CD4-positive, alpha-beta T cell (primary cell): ENCODE measurements around the gene TGM4. TPM values are rescaled to one million over a fixed set of nuclear protein-coding genes. Genes with fewer than 3 reads are reported as not detected.

ENCODE experiments used
- ATAC-seq: fragments of 200-7000 bp; cut with Tn5 transposase; one replicate; pipeline ENCODE4 v1.10.0; 2022; ENCODE audit warnings: mild to moderate bottlenecking; ENCODE audit not compliant: poor library complexity
- CTCF ChIA-PET: fragments of 350-600 bp; sonication (Branson Sonifier 250); formaldehyde crosslinking; loops from one replicate; lab custom pipeline; 2021; ENCODE audit warnings: antibody characterized with exemption, inconsistent platforms; lab: Charles Lee
- POLR2A ChIA-PET: fragments of 350-600 bp; sonication (Branson Sonifier 250); formaldehyde crosslinking; loops from one replicate; lab custom pipeline; 2021; ENCODE audit warnings: antibody characterized with exemption, inconsistent platforms; lab: Charles Lee
- DNase-seq, 14 experiments: peaks; one replicate each; pipeline ENCODE4 v3.0.0-alpha.2; 2013 to 2020; ENCODE audit warnings: mixed read lengths in 2 of 14
- H3K27ac ChIP-seq, 2 donors: one replicate each; pipeline versions ENCODE4 v1.5.1 to v1.7.0; 2013; ENCODE audit warnings: low read length in 2 of 2, low read depth in 1 of 2, mild to moderate bottlenecking in 1 of 2
- H3K27me3 ChIP-seq, 2 experiments: 1 replicate in 1 of 2; 2 replicates in 1 of 2; pipeline versions ENCODE4 v1.6.1 to v1.7.0; 2013; ENCODE audit warnings: low read length in 2 of 2, control low read depth in 1 of 2, mild to moderate bottlenecking in 1 of 2, moderate library complexity in 1 of 2; ENCODE audit not compliant: insufficient read depth in 2 of 2, control insufficient read depth in 1 of 2
- H3K36me3 ChIP-seq: one replicate; pipeline ENCODE4 v1.6.1; 2013; ENCODE audit warnings: low read length, control low read depth; ENCODE audit not compliant: insufficient read depth
- H3K4me1 ChIP-seq: one replicate; pipeline ENCODE4 v1.6.1; 2013; ENCODE audit warnings: low read length, control low read depth; ENCODE audit not compliant: insufficient read depth
- H3K4me3 ChIP-seq: one replicate; pipeline ENCODE4 v1.5.1; 2013; ENCODE audit warnings: mild to moderate bottlenecking, low read length, moderate library complexity
- H3K9me3 ChIP-seq, 2 experiments: 1 replicate in 1 of 2; 2 replicates in 1 of 2; pipeline versions ENCODE4 v1.6.1 to v1.7.0; 2013; ENCODE audit warnings: low read length in 2 of 2, mild to moderate bottlenecking in 2 of 2, control low read depth in 1 of 2, moderate library complexity in 1 of 2; ENCODE audit not compliant: control insufficient read depth in 1 of 2, insufficient read depth in 1 of 2
- H3K27ac Mint-ChIP-seq: one replicate; pipeline ENCODE4 v1.8.0; 2020; ENCODE audit warnings: mixed read lengths
- H3K27me3 Mint-ChIP-seq: one replicate; pipeline ENCODE4 v1.8.0; 2021; ENCODE audit warnings: mixed read lengths
- H3K36me3 Mint-ChIP-seq: one replicate; pipeline ENCODE4 v1.8.0; 2021; ENCODE audit warnings: low read depth, mixed read lengths
- H3K4me1 Mint-ChIP-seq: one replicate; pipeline ENCODE4 v1.8.0; 2021; ENCODE audit warnings: low read depth, mixed read lengths
- H3K4me3 Mint-ChIP-seq: one replicate; pipeline ENCODE4 v1.8.0; 2020; ENCODE audit warnings: mild to moderate bottlenecking, mixed read lengths
- H3K9me3 Mint-ChIP-seq: one replicate; pipeline ENCODE4 v1.8.0; 2020; ENCODE audit warnings: mixed read lengths
- intact Hi-C, 2 experiments: fragments of 100-400 bp; cut with DNase I in 1 of 2; cut with micrococcal nuclease in 1 of 2; formaldehyde crosslinking; loops; one replicate each; pipeline versions ENCODE4 v1.15.1 to v1.9.0; 2023 to 2025; cut with DNase I, micrococcal nuclease
- total RNA-seq, 174 experiments: library from RNA in 2 of 174; stranded (reverse) in 2 of 174; gene quantifications; one replicate each; pipeline ENCODE4 v1.2.3 and lab custom pipeline; 2021 to 2026
- TF ChIP-seq, protein P1 (sequence below): fragments of 200-600 bp; IDR thresholded peaks from one replicate; pipeline ENCODE4 v1.8.0; 2022; ENCODE audit warnings: antibody characterized with exemption, mild to moderate bottlenecking

The TGM4 gene
- total RNA-seq, 2 experiments from 2014 or later: not detected

- POLR2A ChIA-PET: no interaction called here
Measured at GRCh38 chr3:44913868-44914468, 39.6 kb downstream of the TGM4 start.

DNA sequence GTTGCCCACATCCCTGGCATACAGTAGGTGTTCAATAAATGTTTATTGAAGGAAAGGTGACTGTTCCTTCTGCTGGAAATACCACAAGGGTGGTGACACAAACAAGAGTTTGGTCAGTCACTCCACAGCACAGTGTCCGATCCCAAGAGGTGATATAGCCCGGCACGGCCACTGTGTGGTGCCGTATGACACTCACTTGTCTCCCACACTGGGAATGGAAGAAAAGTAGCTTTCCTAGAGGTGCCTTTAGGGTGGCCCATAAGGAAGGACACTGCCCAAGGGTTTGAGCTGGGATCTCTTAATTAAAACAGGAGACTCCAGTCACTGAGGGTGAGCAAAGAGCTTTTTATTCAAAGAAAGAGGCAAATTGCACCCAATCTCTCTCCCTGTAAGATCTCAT, 40.5 kb downstream of the TGM4 start:
- CTCF ChIA-PET: interaction anchor here (1.0 to 1.4 kb wide), 2 partner anchors 9 to 72 kb away, joined by 3 to 6 read pairs; no protein-coding TSS in a partner anchor
- Mint-ChIP-seq H3K36me3 (peaks cover 6% of the 10 kb centered on the region), H3K27ac (no peak overlapping the region), H3K4me1 (no peaks in the 10 kb centered on the region), H3K27me3 (peaks cover 15% of the 10 kb centered on the region), H3K9me3 (peaks cover 2% of the 10 kb centered on the region), H3K4me3 (no peak overlapping the region)
- DNase-seq (no peak), ATAC-seq (no peak)
- peaks cover 8% of the 10 kb centered on the region for H3K36me3 ChIP-seq
- no peaks in the 10 kb centered on the region for H3K4me1 ChIP-seq
- intact Hi-C loops: loop anchor here (1.0 to 2.0 kb wide), 4 partner anchors 382 to 592 kb away; no protein-coding TSS in a partner anchor
- peaks cover 4 to 6% of the 10 kb centered on the region in 2 experiments for H3K27me3 ChIP-seq
- POLR2A ChIA-PET: no interaction called here
- no peaks in the 10 kb centered on the region for H3K9me3 ChIP-seq
- TF ChIP-seq, protein P1, sequence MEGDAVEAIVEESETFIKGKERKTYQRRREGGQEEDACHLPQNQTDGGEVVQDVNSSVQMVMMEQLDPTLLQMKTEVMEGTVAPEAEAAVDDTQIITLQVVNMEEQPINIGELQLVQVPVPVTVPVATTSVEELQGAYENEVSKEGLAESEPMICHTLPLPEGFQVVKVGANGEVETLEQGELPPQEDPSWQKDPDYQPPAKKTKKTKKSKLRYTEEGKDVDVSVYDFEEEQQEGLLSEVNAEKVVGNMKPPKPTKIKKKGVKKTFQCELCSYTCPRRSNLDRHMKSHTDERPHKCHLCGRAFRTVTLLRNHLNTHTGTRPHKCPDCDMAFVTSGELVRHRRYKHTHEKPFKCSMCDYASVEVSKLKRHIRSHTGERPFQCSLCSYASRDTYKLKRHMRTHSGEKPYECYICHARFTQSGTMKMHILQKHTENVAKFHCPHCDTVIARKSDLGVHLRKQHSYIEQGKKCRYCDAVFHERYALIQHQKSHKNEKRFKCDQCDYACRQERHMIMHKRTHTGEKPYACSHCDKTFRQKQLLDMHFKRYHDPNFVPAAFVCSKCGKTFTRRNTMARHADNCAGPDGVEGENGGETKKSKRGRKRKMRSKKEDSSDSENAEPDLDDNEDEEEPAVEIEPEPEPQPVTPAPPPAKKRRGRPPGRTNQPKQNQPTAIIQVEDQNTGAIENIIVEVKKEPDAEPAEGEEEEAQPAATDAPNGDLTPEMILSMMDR: no peak
- no peak overlapping the region for H3K4me3 ChIP-seq
- H3K27ac ChIP-seq: no peak overlapping the region

More at GRCh38 chr3:44913868-44914468, 39.6 kb downstream of the TGM4 start:
- Histone ChIP-seq H3K4me3 (no peak overlapping the region), H3K27me3 (peaks cover 8 to 11% of the 10 kb centered on the region in 2 experiments), H3K27ac (no peak overlapping the region), H3K9me3 (peaks cover 0 to 7% of the 10 kb centered on the region in 2 experiments), H3K36me3 (peaks cover 8% of the 10 kb centered on the region), H3K4me1 (no peaks in the 10 kb centered on the region)
- peak; percentile 46 to 80 (median 58) for DNase-seq
- no peak overlapping the region for H3K4me3 Mint-ChIP-seq
- H3K27ac Mint-ChIP-seq: no peak overlapping the region
- H3K9me3 Mint-ChIP-seq: peaks cover 2% of the 10 kb centered on the region
- CTCF ChIA-PET: interaction anchor here (1.0 to 2.6 kb wide), 4 partner anchors 10 to 381 kb away, joined by 3 to 14 read pairs (median 4); no protein-coding TSS in a partner anchor
- H3K4me1 Mint-ChIP-seq: no peaks in the 10 kb centered on the region
- peaks cover 6% of the 10 kb centered on the region for H3K36me3 Mint-ChIP-seq
- peaks cover 23% of the 10 kb centered on the region for H3K27me3 Mint-ChIP-seq
- peak; percentile 64 for ATAC-seq
- TF ChIP-seq, protein P1: peak; percentile 76
- intact Hi-C loops: loop anchor here (1.0 to 2.0 kb wide), 4 partner anchors 381 to 591 kb away; no protein-coding TSS in a partner anchor

- no peak overlapping the region for H3K27ac ChIP-seq
Measured at GRCh38 chr3:44915702-44916438, 41.5 kb downstream of the TGM4 start.

More at GRCh38 chr3:44915702-44916438, 41.5 kb downstream of the TGM4 start:
- ATAC-seq: no peak
- no peak overlapping the region for H3K4me3 ChIP-seq
- Mint-ChIP-seq H3K27me3 (peaks cover 5% of the 10 kb centered on the region), H3K4me1 (no peaks in the 10 kb centered on the region), H3K4me3 (no peak overlapping the region), H3K27ac (no peak overlapping the region), H3K9me3 (peaks cover under 1% of the 10 kb centered on the region), H3K36me3 (peaks cover 15% of the 10 kb centered on the region)
- ChIA-PET CTCF (no interaction called here), POLR2A (no interaction called here)
- H3K9me3 ChIP-seq: no peaks in the 10 kb centered on the region
- no peaks in the 10 kb centered on the region for H3K27me3 ChIP-seq
- no peak for DNase-seq
- peaks cover 15% of the 10 kb centered on the region for H3K36me3 ChIP-seq
- TF ChIP-seq, protein P1: no peak
- no peaks in the 10 kb centered on the region for H3K4me1 ChIP-seq
- intact Hi-C loops: loop anchor here in 1 of 2 experiments (2.0 kb wide), 1 partner anchor 593 kb away; no protein-coding TSS in a partner anchor
